Measurements from ENCODE around the gene AKR7A2. TPM values are rescaled to one million over a fixed set of nuclear protein-coding genes. Genes with fewer than 3 reads are reported as not detected.

AKR7A2 gene
- 33.7 to 49.7 TPM (median 48.5 TPM) in 5 replicates for total RNA-seq (2022; extraction: Qiagen RNA extraction)

DNA sequence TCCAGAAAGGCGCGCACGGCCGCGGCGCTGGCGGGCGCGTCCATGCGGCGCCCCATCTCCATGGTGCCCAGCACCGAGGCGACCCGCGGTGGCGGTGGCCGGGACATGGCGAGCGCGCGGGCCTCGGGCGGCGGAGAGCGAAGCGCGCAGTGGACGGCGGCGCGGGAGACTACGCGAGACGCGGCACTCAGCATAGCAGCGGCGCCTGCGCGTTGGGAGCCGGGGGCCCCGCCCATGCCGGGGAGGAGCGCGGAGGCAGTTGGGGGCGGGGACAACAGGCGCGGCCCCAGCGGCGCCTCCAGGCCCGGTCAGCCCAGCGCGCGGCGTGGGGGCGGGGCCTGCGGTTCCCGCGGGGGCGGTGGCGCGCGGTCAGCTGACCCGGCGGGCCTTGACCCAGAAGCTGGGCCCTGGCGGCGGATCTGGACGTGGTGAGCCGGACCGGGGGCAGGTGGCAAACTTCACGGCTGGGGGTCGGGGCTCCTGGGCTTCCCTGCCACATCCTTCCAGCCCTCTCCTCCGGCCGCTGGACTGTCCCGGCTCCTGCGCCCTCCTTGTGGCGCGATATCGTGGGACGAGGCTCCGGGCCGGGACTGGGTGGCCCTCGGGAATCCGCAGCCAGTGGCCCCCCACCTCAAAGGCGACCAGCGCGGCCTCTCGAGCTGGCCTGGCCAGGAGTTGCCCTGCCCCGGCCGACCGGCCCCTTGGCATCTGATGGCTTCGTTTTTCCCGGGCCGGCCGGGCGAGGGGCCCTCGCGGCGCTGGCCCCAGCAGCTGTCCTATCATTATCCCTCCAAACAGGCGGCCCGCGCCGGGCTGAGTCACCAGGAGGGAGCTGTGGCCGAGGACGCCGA, at the start of gene AKR7A2, which contains the start of gene SLC66A1:
Gene AKR7A2, minus strand, starts transcription at position 214 of the 851 bp plus-strand sequence. Its CDS starts 20 bp downstream, at position 194.
Gene SLC66A1, plus strand, starts transcription at position 396 of the 851 bp plus-strand sequence. CDS start 5,352 bp downstream, outside the sequence.

DNA sequence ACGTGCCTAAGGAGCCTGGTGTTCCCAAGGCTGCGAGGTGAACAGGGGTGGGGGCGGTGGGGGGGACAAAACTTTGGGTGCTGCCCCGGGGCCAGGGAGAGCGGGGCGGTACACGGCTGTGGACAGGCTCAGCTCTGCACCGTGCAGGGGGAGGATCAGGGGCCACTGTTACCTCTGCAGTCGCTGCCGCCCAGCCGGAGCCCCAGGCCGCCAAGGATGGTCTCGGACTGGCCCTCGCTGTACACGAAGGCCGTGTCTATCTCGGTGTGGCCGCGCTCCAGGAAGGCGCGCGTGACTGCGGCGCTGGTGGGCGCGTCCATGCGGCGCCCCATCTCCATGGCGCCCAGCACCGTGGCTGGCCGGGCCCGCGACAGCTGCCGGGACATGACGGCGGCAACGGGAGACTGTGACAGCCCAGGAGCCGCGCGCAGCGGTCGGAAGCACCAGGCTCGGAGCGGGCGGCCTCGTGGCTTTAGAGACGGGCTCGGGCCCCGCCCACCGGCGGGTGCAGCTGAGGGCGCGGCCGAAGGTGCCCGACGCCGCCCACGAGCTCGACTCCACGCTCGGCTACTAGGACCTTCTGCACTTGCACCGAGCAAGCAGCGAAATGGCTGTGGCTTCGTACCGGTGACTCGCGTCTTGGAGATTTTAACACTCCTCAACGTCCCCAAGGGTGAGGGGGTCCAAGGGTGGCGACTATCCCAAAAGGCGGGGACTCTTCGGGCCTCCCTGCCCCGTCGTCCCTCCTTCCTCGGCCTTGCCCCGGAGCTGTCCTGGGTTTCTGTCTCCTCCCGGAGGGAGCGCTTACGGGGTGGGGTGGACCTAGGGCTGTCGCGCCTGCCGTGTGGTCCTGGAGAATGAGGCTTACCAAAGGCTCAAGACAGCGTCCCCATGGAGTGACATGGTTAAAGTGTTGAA, 23.4 kb downstream of the AKR7A2 start, which contains the start of gene AKR7A3:
Gene AKR7A3, minus strand, starts transcription at position 447 of the 918 bp plus-strand sequence. Its CDS starts 61 bp downstream, at position 386.

Other genes with a start within 250 kb of the AKR7A2 start
- 80.7 to 120 TPM (median 104 TPM) in 5 replicates for gene UBR4, start 101.9 kb downstream of the AKR7A2 start, total RNA-seq (2022; extraction: Qiagen RNA extraction)
- 24.3 to 40.7 TPM (median 39.4 TPM) in 5 replicates for gene EMC1, start 60.6 kb downstream of the AKR7A2 start, total RNA-seq (2022; extraction: Qiagen RNA extraction)
- gene MRTO4, start 60.3 kb downstream of the AKR7A2 start, total RNA-seq (2022; extraction: Qiagen RNA extraction), result 61.2 to 64.8 TPM (median 63.2 TPM) in 5 replicates
- gene AKR7A3, start 23.4 kb downstream of the AKR7A2 start, total RNA-seq (2022; extraction: Qiagen RNA extraction), result 0.07 to 0.16 TPM (median 0.13 TPM) in 5 replicates
- gene SLC66A1, start 182 bp upstream of the AKR7A2 start, total RNA-seq (2022; extraction: Qiagen RNA extraction), result 15.8 to 22.6 TPM (median 21.1 TPM) in 5 replicates
- 231 to 246 TPM (median 242 TPM) in 5 replicates for gene CAPZB, start 173.4 kb upstream of the AKR7A2 start, total RNA-seq (2022; extraction: Qiagen RNA extraction)

Measured in A549 treated with dexamethasone at 1 μM for 4 hours (cell line).